Aorta (tissue), 5 donors: ENCODE results near the gene DYNLT3. TPM values are rescaled to one million over a fixed set of nuclear protein-coding genes. Genes with fewer than 3 reads are reported as not detected.

ENCODE experiments used
- ATAC-seq: fragments of 200-7000 bp; cut with Tn5 transposase; one replicate; pipeline ENCODE4 v1.9.1; 2022; ENCODE audit warnings: moderate library complexity; ENCODE audit not compliant: low FRiP score
- DNase-seq, 2 donors: peaks; one replicate each; pipeline ENCODE4 v3.0.0-alpha.2; 2020
- H3K27ac ChIP-seq, 2 donors: one replicate each; pipeline ENCODE4 v1.5.1; 2013; ENCODE audit warnings: low read length in 2 of 2, mild to moderate bottlenecking in 2 of 2, moderate library complexity in 2 of 2, control low read depth in 1 of 2, inconsistent platforms in 1 of 2, low read depth in 1 of 2
- H3K27me3 ChIP-seq, 2 donors: one replicate each; pipeline ENCODE4 v1.6.1; 2013; ENCODE audit warnings: control low read depth in 1 of 2, low read length in 1 of 2, mild to moderate bottlenecking in 1 of 2, moderate library complexity in 1 of 2; ENCODE audit not compliant: insufficient read depth in 2 of 2, control insufficient read depth in 1 of 2
- H3K36me3 ChIP-seq, 2 donors: one replicate each; pipeline ENCODE4 v1.6.1; 2013; ENCODE audit warnings: control low read depth in 1 of 2, low read length in 1 of 2, mild to moderate bottlenecking in 1 of 2; ENCODE audit not compliant: insufficient read depth in 2 of 2, control insufficient read depth in 1 of 2
- H3K4me1 ChIP-seq, 2 donors: one replicate each; pipeline ENCODE4 v1.6.1; 2013; ENCODE audit warnings: low read length in 2 of 2, control low read depth in 1 of 2, mild to moderate bottlenecking in 1 of 2, moderate library complexity in 1 of 2; ENCODE audit not compliant: insufficient read depth in 2 of 2, control insufficient read depth in 1 of 2
- H3K4me3 ChIP-seq, 2 donors: one replicate each; pipeline ENCODE4 v1.5.1; 2013; ENCODE audit warnings: low read length in 2 of 2, control low read depth in 1 of 2, mild to moderate bottlenecking in 1 of 2
- H3K9me3 ChIP-seq: one replicate; pipeline ENCODE4 v1.6.1; 2013; ENCODE audit warnings: mild to moderate bottlenecking, low read length; ENCODE audit not compliant: control insufficient read depth
- WGBS, 2 donors: extraction: QIAGEN DNeasy Blood & Tissue Kit; methylation state at CpG; one replicate each; pipeline ENCODE4 v1.1.7; 2013; 5-methylcytosine and 5-hydroxymethylcytosine counted together
- intact Hi-C, 2 donors: fragments of 100-400 bp; cut with DNase I; formaldehyde crosslinking; loops; one replicate each; pipeline versions ENCODE4 v1.14.2 to v1.15.0; 2022
- polyA plus RNA-seq, 2 donors: library from polyadenylated mRNA; stranded (reverse); fragments of 200-250 nt; gene quantifications; one replicate each; pipeline ENCODE4 v1.2.3, GENCODE V29; 2013
- total RNA-seq, 2 donors: library from RNA; stranded (reverse); fragmentation: NEBNext Ultra II Directional; extraction: Animal tissue kit (Norgen Biotek cat#: 25700); gene quantifications; one replicate each; pipeline ENCODE4 v1.2.1, GENCODE V29; 2021
- donor health status: healthy with polysubstance abuse.
- donor health status: Bipolar disorder and iron deficiency.
- donor health status: DM: no; HTN: no; CAD: no.
- donor health status: DM: no; HTN: no; CAD: no.
- donor health status: DM: yes; HTN: yes; CAD: no.

Gene DYNLT3
- total and polyA plus RNA-seq, 4 donors, result 43.2 to 94.0 (median 57.6) TPM

GRCh38 chrX:37854748-37855147 lies 7.4 kb upstream of the DYNLT3 start:
- Histone ChIP-seq H3K36me3 (no peaks in the 10 kb centered on the region), H3K4me3 (no peak overlapping the region), H3K9me3 (no peaks in the 10 kb centered on the region), H3K27ac (no peak overlapping the region), H3K4me1 (no peaks in the 10 kb centered on the region), H3K27me3 (no peaks in the 10 kb centered on the region)
- DNase-seq (no peak), ATAC-seq (no peak)
- intact Hi-C loops, result no loop called here
- WGBS, 2 donors, result 33 to 64% methylated on average over 2 of the region's 2 CpGs

DNA sequence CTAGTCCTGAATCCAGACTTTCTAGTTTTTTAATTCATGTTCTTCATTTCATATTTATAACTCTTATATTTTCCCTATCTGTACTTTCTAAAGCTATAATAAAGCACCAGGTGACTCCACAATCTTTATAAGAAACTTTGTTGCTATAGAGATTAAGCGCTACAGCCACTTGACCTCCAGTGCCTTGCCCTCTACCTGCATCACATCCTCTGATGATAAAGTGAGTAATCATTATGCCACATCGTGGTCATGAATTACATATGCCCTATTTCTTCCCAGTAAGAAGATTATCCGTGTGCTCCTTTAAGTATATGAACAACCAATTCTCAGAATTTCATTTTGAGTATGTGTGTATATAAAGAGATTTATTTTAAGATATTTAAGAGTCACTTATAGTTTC lies 6.8 kb upstream of the DYNLT3 start:
- intact Hi-C loops, result no loop called here
- Histone ChIP-seq H3K27me3 (no peaks in the 10 kb centered on the region), H3K9me3 (no peaks in the 10 kb centered on the region), H3K4me1 (no peaks in the 10 kb centered on the region), H3K4me3 (no peak overlapping the region), H3K36me3 (no peaks in the 10 kb centered on the region), H3K27ac (no peak overlapping the region)
- DNase-seq (no peak), ATAC-seq (no peak)
- 58 to 82% methylated on average over 3 of the region's 3 CpGs for WGBS, 2 donors

DNA sequence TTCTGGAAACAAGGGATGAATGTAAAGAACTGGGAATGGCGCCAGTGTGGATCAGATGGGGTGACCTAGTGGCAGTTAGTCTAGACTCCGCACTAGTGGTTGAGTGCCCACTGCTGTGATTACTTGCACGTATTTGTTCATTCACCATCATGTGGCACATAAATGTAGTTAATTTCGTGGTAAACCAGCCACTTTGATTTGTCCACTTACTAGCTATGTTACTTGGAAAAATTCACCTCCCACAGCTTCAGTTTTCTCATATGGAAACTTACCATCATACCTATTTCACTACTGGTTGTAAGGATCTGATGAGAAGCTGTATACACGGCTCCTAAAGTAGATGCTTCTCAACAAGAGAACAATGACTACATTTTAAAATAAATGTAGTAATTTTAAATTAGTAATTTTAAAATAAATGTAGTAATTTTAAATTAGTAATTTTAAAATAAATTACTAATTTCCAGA lies 394 bp upstream of the DYNLT3 start:
- no peaks in the 10 kb centered on the region for H3K9me3 ChIP-seq
- H3K4me1 ChIP-seq, result no peaks in the 10 kb centered on the region
- no peaks in the 10 kb centered on the region for H3K27me3 ChIP-seq
- intact Hi-C loops, result no loop called here
- no peak for DNase-seq
- H3K36me3 ChIP-seq, result no peaks in the 10 kb centered on the region
- H3K27ac ChIP-seq, result peak overlapping the region in 1 of 2 donors; percentile 37
- no peak for ATAC-seq
- 11 to 35% methylated on average over 5 of the region's 5 CpGs for WGBS, 2 donors
- H3K4me3 ChIP-seq, result peak overlapping the region in 1 of 2 donors; percentile 93

DNA sequence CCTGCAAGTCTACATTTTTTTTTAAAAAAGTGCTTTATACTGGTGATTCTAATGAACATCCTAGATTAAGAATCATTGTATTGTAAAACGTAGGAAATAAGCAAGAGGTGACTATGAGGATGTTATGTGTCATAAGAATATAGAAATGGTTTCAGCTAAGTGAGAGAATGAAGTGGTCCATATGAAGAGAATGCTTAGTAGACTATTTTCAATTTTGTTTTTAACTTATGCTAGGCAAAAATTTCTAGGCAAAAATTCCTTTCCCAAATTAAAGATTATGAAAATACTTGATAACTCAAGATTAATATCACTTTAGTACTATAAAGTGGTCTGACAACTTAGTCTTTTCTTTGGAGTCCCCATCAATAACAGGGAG lies 825 bp downstream of the DYNLT3 start:
- Histone ChIP-seq H3K9me3 (no peaks in the 10 kb centered on the region), H3K27ac (no peak overlapping the region), H3K36me3 (no peaks in the 10 kb centered on the region), H3K27me3 (no peaks in the 10 kb centered on the region), H3K4me3 (peak overlapping the region; percentile 57 to 93), H3K4me1 (no peaks in the 10 kb centered on the region)
- intact Hi-C loops, result no loop called here
- DNase-seq (no peak), ATAC-seq (no peak)
- WGBS, 2 donors, result 16 to 25% methylated on average over 1 of the region's 1 CpG

DNA sequence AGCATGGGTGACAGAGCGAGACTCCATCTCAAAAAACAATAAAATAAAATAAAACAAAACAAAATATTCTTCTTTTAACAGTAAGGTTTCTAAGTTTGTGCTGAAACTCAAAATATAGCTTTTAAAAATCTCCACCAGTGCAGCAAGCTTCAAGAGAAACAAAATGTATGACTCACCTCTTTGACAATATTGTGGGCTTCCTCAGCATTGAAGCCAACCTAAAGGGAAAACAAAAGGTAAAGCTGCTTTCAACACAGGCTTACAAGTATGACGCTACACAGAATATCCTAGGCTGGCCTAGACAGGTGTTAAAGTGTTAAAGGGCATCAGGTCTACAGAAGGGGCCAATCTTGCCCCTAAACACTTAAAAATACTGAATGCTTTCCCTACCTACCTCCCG lies 1.2 kb downstream of the DYNLT3 start:
- peak overlapping the region in 1 of 2 donors; percentile 32 for H3K4me3 ChIP-seq
- intact Hi-C loops, result no loop called here
- ATAC-seq (no peak), DNase-seq (no peak)
- H3K4me1 ChIP-seq, result no peaks in the 10 kb centered on the region
- H3K27ac ChIP-seq, result no peak overlapping the region
- no peaks in the 10 kb centered on the region for H3K9me3 ChIP-seq
- 68 to 72% methylated on average over 3 of the region's 3 CpGs for WGBS, 2 donors
- H3K27me3 ChIP-seq, result no peaks in the 10 kb centered on the region
- H3K36me3 ChIP-seq, result peaks cover 0 to 2% of the 10 kb centered on the region in 2 donors

DNA sequence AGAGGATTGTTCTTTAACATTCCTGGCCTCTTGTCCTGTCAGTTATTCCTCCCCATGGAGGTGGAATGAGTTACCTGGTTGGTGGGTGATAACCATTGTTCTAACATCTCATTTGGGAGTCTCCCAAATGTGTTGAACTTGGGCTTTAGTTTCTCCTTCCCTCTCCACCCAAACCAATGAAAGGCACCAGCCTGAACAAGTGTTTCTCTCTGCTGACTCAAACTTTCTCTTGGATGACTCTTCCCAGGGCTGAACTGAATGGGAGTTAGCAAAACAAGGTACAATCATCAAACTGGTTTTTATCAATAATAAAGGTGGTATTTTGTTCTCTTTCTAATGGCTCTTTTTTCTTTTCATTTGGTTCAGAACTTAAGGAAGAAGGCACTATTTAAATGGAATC lies 2.7 kb downstream of the DYNLT3 start:
- H3K4me3 ChIP-seq, result no peak overlapping the region
- no peak overlapping the region for H3K27ac ChIP-seq
- DNase-seq, result no peak
- no peaks in the 10 kb centered on the region for H3K27me3 ChIP-seq
- ATAC-seq, result no peak
- no peaks in the 10 kb centered on the region for H3K9me3 ChIP-seq
- peaks cover 0 to 2% of the 10 kb centered on the region in 2 donors for H3K36me3 ChIP-seq
- intact Hi-C loops, result no loop called here
- no peaks in the 10 kb centered on the region for H3K4me1 ChIP-seq

- no peak overlapping the region for H3K27ac ChIP-seq
- H3K9me3 ChIP-seq, result no peaks in the 10 kb centered on the region
- H3K4me1 ChIP-seq, result no peaks in the 10 kb centered on the region
- ATAC-seq (no peak), DNase-seq (no peak)
- no peaks in the 10 kb centered on the region for H3K27me3 ChIP-seq
- no peak overlapping the region for H3K4me3 ChIP-seq
- H3K36me3 ChIP-seq, result peaks cover 0 to 2% of the 10 kb centered on the region in 2 donors
- intact Hi-C loops, result no loop called here
- 60 to 93% methylated on average over 3 of the region's 3 CpGs for WGBS, 2 donors
Observed at GRCh38 chrX:37840931-37841330, 6.4 kb downstream of the DYNLT3 start.

- intact Hi-C loops, result no loop called here
- 58 to 76% methylated on average over 4 of the region's 4 CpGs for WGBS, 2 donors
- H3K4me1 ChIP-seq, result no peaks in the 10 kb centered on the region
Observed at GRCh38 chrX:37834937-37835336, 12.4 kb downstream of the DYNLT3 start.

DNA sequence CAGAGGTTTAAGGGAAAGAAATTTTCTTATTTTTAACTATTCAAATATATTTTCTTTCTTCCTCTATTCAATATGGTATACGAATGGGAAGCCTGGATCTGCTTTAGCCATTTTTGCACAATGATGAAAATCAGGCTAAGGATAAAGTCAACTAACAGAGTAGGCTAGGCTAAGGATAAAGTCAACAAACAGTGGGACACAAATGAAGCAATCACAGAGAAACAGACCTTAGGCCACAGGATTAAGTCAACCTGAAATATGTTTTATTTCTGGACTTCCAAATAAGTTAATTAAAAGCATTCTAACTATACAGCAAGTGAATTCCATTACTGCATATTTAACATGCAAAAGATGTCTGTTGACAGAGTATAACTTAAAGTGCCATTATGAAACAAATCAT lies 17.0 kb downstream of the DYNLT3 start:
- WGBS, 2 donors, result 52 to 76% methylated on average over 1 of the region's 1 CpG
- H3K4me1 ChIP-seq, result no peaks in the 10 kb centered on the region
- ATAC-seq, result no peak

More at GRCh38 chrX:37834937-37835336, 12.4 kb downstream of the DYNLT3 start:
- no peak for ATAC-seq
- H3K4me3 ChIP-seq, result no peak overlapping the region
- no peaks in the 10 kb centered on the region for H3K9me3 ChIP-seq
- no peak for DNase-seq
- H3K36me3 ChIP-seq, result no peaks in the 10 kb centered on the region
- no peak overlapping the region for H3K27ac ChIP-seq
- H3K27me3 ChIP-seq, result no peaks in the 10 kb centered on the region

More for the DNA sequence above, 17.0 kb downstream of the DYNLT3 start:
- H3K27ac ChIP-seq, result no peak overlapping the region
- intact Hi-C loops, result no loop called here
- no peaks in the 10 kb centered on the region for H3K27me3 ChIP-seq
- DNase-seq, result no peak
- no peak overlapping the region for H3K4me3 ChIP-seq
- H3K36me3 ChIP-seq, result no peaks in the 10 kb centered on the region
- no peaks in the 10 kb centered on the region for H3K9me3 ChIP-seq
